H9 (cell line): ENCODE results near the gene XPNPEP3. TPM values are rescaled to one million over a fixed set of nuclear protein-coding genes. Genes with fewer than 3 reads are reported as not detected.

Experiments used
- DNase-seq: peaks from one replicate; pipeline ENCODE4 v3.0.0-alpha.2; 2017
- H2AFZ ChIP-seq: one replicate; pipeline ENCODE4 v1.6.1; 2013; ENCODE audit warnings: mild to moderate bottlenecking, low read length, control low read depth, moderate library complexity
- H2AK5ac ChIP-seq: 2 replicates; pipeline ENCODE4 v1.6.1; 2013; ENCODE audit warnings: low read length, control low read depth, mixed read lengths; ENCODE audit not compliant: insufficient read length
- H2BK120ac ChIP-seq: one replicate; pipeline ENCODE4 v1.6.1; 2013; ENCODE audit warnings: low read depth, mild to moderate bottlenecking, low read length, control low read depth, inconsistent platforms; ENCODE audit not compliant: poor library complexity, severe bottlenecking
- H2BK12ac ChIP-seq: 2 replicates; pipeline ENCODE4 v1.6.1; 2013; ENCODE audit warnings: low read length, control low read depth, mixed read lengths, low read depth; ENCODE audit not compliant: insufficient read length
- H2BK15ac ChIP-seq: 2 replicates; pipeline ENCODE4 v1.6.1; 2013; ENCODE audit warnings: low read depth, low read length, control low read depth
- H2BK20ac ChIP-seq: one replicate; pipeline ENCODE4 v1.6.1; 2013; ENCODE audit warnings: low read depth, mild to moderate bottlenecking, low read length, control low read depth, inconsistent platforms; ENCODE audit not compliant: poor library complexity, severe bottlenecking
- H2BK5ac ChIP-seq: 2 replicates; pipeline ENCODE4 v1.6.1; 2013; ENCODE audit warnings: low read length, control low read depth, mixed read lengths; ENCODE audit not compliant: insufficient read length
- H3K14ac ChIP-seq: 2 replicates; pipeline ENCODE4 v1.6.1; 2013; ENCODE audit warnings: low read length, control low read depth; ENCODE audit not compliant: insufficient read depth
- H3K18ac ChIP-seq: 2 replicates; pipeline ENCODE4 v1.6.1; 2013; ENCODE audit warnings: low read depth, mild to moderate bottlenecking, mixed read lengths, low read length, control low read depth; ENCODE audit not compliant: insufficient read length
- H3K23ac ChIP-seq: 2 replicates; pipeline ENCODE4 v1.6.1; 2013; ENCODE audit warnings: low read length, control low read depth, mixed read lengths, low read depth; ENCODE audit not compliant: insufficient read length
- H3K23me2 ChIP-seq: 2 replicates; pipeline ENCODE4 v1.6.1; 2013; ENCODE audit warnings: low read depth, mild to moderate bottlenecking, mixed read lengths, low read length, control low read depth; ENCODE audit not compliant: insufficient read length, poor library complexity, severe bottlenecking
- H3K27ac ChIP-seq: 2 replicates; pipeline ENCODE4 v1.5.1; 2013; ENCODE audit warnings: low read length, control low read depth, mixed read lengths, low read depth; ENCODE audit not compliant: insufficient read length
- H3K27me3 ChIP-seq: 2 replicates; pipeline ENCODE4 v1.6.1; 2013; ENCODE audit warnings: low read length, control low read depth, inconsistent platforms; ENCODE audit not compliant: insufficient read depth
- H3K4ac ChIP-seq: 2 replicates; pipeline ENCODE4 v1.6.1; 2013; ENCODE audit warnings: low read depth, mild to moderate bottlenecking, control low read depth, inconsistent platforms, low read length, moderate library complexity
- H3K4me1 ChIP-seq: 2 replicates; pipeline ENCODE4 v1.6.1; 2013; ENCODE audit warnings: low read length, control low read depth, inconsistent platforms; ENCODE audit not compliant: insufficient read depth
- H3K4me2 ChIP-seq: 2 replicates; pipeline ENCODE4 v1.6.1; 2013; ENCODE audit warnings: low read length, control low read depth, mixed read lengths; ENCODE audit not compliant: insufficient read length, insufficient read depth
- H3K56ac ChIP-seq: 2 replicates; pipeline ENCODE4 v1.6.1; 2013; ENCODE audit warnings: low read depth, mild to moderate bottlenecking, mixed read lengths, low read length, control low read depth; ENCODE audit not compliant: insufficient read length
- H3K79me1 ChIP-seq: 2 replicates; pipeline ENCODE4 v1.6.1; 2013; ENCODE audit warnings: low read depth, mild to moderate bottlenecking, moderate library complexity, low read length, control low read depth, inconsistent platforms; ENCODE audit not compliant: insufficient read depth, poor library complexity, severe bottlenecking
- H3K79me2 ChIP-seq: 2 replicates; pipeline ENCODE4 v1.6.1; 2013; ENCODE audit warnings: low read length, control low read depth, inconsistent platforms; ENCODE audit not compliant: insufficient read depth
- H3K9ac ChIP-seq: 2 replicates; pipeline ENCODE4 v1.6.1; 2013; ENCODE audit warnings: low read length, control low read depth, mixed read lengths; ENCODE audit not compliant: insufficient read length; ENCODE audit errors: extremely low read depth
- H3K9me3 ChIP-seq: one replicate; pipeline ENCODE4 v1.6.1; 2013; ENCODE audit warnings: low read depth, low read length, inconsistent platforms; ENCODE audit not compliant: control insufficient read depth
- H3T11ph ChIP-seq: one replicate; pipeline ENCODE4 v1.6.1; 2013; ENCODE audit warnings: mild to moderate bottlenecking, low read length, control low read depth, inconsistent platforms
- H4K20me1 ChIP-seq: one replicate; pipeline ENCODE4 v1.6.1; 2013; ENCODE audit not compliant: control insufficient read depth, insufficient read length, insufficient read depth
- H4K5ac ChIP-seq: 2 replicates; pipeline ENCODE4 v1.6.1; 2013; ENCODE audit warnings: low read depth, mild to moderate bottlenecking, mixed read lengths, low read length, control low read depth; ENCODE audit not compliant: insufficient read length
- H4K8ac ChIP-seq: replicated peaks from 2 replicates; pipeline ENCODE4 v1.6.1; 2013; ENCODE audit warnings: low read length, control low read depth, mixed read lengths, low read depth; ENCODE audit not compliant: insufficient read length
- H4K91ac ChIP-seq: 2 replicates; pipeline ENCODE4 v1.6.1; 2013; ENCODE audit warnings: low read depth, mild to moderate bottlenecking, moderate library complexity, mixed read lengths, low read length, control low read depth; ENCODE audit not compliant: insufficient read length
- H3K27ac Mint-ChIP-seq, 3 experiments: 2 replicates in 2 of 3; 3 replicates in 1 of 3; pipeline ENCODE4 v1.8.0; 2020 to 2021; ENCODE audit warnings: mixed read lengths in 3 of 3, mild to moderate bottlenecking in 1 of 3, moderate library complexity in 1 of 3
- H3K27me3 Mint-ChIP-seq: 2 replicates; pipeline ENCODE4 v1.8.0; 2021; ENCODE audit warnings: low read depth, mild to moderate bottlenecking, moderate library complexity, mixed read lengths
- H3K36me3 Mint-ChIP-seq, 3 experiments: 2 replicates in 2 of 3; 3 replicates in 1 of 3; pipeline ENCODE4 v1.8.0; 2020 to 2021; ENCODE audit warnings: low read depth in 3 of 3, mixed read lengths in 3 of 3; ENCODE audit not compliant: insufficient read depth in 1 of 3
- H3K4me1 Mint-ChIP-seq, 2 experiments: 2 replicates each; pipeline ENCODE4 v1.8.0; 2020; ENCODE audit warnings: mixed read lengths in 2 of 2
- H3K4me3 Mint-ChIP-seq, 2 experiments: 2 replicates in 1 of 2; 3 replicates in 1 of 2; pipeline ENCODE4 v1.8.0; 2020 to 2021; ENCODE audit warnings: mild to moderate bottlenecking in 2 of 2, mixed read lengths in 2 of 2, moderate library complexity in 1 of 2
- H3K9me3 Mint-ChIP-seq, 2 experiments: 2 replicates in 1 of 2; 3 replicates in 1 of 2; pipeline ENCODE4 v1.8.0; 2020; ENCODE audit warnings: mild to moderate bottlenecking in 2 of 2, mixed read lengths in 2 of 2, moderate library complexity in 1 of 2
- WGBS: extraction: QIAGEN DNeasy Blood & Tissue Kit; methylation state at CpG from one replicate; pipeline ENCODE4 v1.1.7; 2013; ENCODE audit warnings: missing lambda C conversion rate, low lambda C conversion rate, mixed read lengths; ENCODE audit not compliant: insufficient read length; ENCODE audit errors: extremely low coverage; 5-methylcytosine and 5-hydroxymethylcytosine counted together
- total RNA-seq: library from RNA; stranded (reverse); gene quantifications from 2 replicates; pipeline ENCODE4 v1.2.1, GENCODE V29; 2021
- TF ChIP-seq, protein P1 (sequence below): fragments of 200-600 bp; sonication (generic); conservative IDR thresholded peaks from 3 replicates; pipeline ENCODE4 v1.8.0; 2021; ENCODE audit warnings: antibody characterized with exemption, mild to moderate bottlenecking

XPNPEP3 gene
- total RNA-seq, 1 experiment from 2014 or later, result 18.3 TPM

DNA sequence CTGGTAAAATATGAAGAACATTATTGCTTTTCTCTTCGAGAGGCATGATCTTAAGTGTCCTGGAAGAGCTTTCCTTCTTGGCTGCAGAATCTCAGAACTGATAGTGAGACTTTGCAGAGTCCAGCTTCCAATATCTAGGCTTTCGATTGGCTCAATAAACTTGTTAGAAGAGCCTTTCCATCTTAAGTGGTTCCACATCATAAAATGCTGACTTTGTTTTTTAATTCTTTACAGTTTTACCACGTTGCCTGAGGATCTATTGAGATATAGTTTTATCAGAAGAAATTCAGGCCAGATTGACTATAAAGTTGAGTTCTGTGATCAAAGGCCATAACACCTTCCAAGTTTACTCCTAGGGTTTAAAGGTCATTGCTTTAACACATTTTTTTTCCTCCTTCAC, 20.5 kb downstream of the XPNPEP3 start:
- no peak overlapping the region for H2BK20ac ChIP-seq
- H3K27ac Mint-ChIP-seq, result no peak overlapping the region; a peak in 1 of 7 replicates

More for the DNA sequence above, 20.5 kb downstream of the XPNPEP3 start:
- DNase-seq, result no peak
- WGBS, result no CpG with 5 or more reads among the region's 3 CpGs
- no peak overlapping the region for H3K18ac ChIP-seq
- H3K23me2 ChIP-seq, result no peaks in the 10 kb centered on the region
- no peak overlapping the region for H3K4ac ChIP-seq
- H3K56ac ChIP-seq, result no peak overlapping the region
- Mint-ChIP-seq H3K4me1 (no peaks in the 10 kb centered on the region), H3K4me3 (no peak overlapping the region), H3K36me3 (peaks cover 3 to 7% (median 7%) of the 10 kb centered on the region in 3 experiments; a peak in 5 of 7 replicates), H3K27me3 (no peaks in the 10 kb centered on the region), H3K9me3 (no peaks in the 10 kb centered on the region)
- no peak overlapping the region for H3K14ac ChIP-seq
- H3T11ph ChIP-seq, result no peak overlapping the region
- no peaks in the 10 kb centered on the region for H3K9me3 ChIP-seq
- H3K23ac ChIP-seq, result no peak overlapping the region
- no peak overlapping the region for H4K8ac ChIP-seq
- H3K27me3 ChIP-seq, result no peaks in the 10 kb centered on the region
- no peaks in the 10 kb centered on the region for H4K20me1 ChIP-seq
- H4K91ac ChIP-seq, result no peak overlapping the region
- no peak overlapping the region for H3K9ac ChIP-seq
- no peak overlapping the region for H2AK5ac ChIP-seq
- H3K79me2 ChIP-seq, result no peaks in the 10 kb centered on the region
- no peak overlapping the region for H2BK15ac ChIP-seq
- no peak overlapping the region for H2AFZ ChIP-seq
- TF ChIP-seq, protein P1, sequence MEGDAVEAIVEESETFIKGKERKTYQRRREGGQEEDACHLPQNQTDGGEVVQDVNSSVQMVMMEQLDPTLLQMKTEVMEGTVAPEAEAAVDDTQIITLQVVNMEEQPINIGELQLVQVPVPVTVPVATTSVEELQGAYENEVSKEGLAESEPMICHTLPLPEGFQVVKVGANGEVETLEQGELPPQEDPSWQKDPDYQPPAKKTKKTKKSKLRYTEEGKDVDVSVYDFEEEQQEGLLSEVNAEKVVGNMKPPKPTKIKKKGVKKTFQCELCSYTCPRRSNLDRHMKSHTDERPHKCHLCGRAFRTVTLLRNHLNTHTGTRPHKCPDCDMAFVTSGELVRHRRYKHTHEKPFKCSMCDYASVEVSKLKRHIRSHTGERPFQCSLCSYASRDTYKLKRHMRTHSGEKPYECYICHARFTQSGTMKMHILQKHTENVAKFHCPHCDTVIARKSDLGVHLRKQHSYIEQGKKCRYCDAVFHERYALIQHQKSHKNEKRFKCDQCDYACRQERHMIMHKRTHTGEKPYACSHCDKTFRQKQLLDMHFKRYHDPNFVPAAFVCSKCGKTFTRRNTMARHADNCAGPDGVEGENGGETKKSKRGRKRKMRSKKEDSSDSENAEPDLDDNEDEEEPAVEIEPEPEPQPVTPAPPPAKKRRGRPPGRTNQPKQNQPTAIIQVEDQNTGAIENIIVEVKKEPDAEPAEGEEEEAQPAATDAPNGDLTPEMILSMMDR, result no peak
- no peaks in the 10 kb centered on the region for H3K79me1 ChIP-seq
- H3K4me2 ChIP-seq, result no peak overlapping the region
- no peak overlapping the region for H2BK12ac ChIP-seq
- no peak overlapping the region for H2BK5ac ChIP-seq
- no peak overlapping the region for H3K27ac ChIP-seq
- H2BK120ac ChIP-seq, result no peak overlapping the region
- no peaks in the 10 kb centered on the region for H3K4me1 ChIP-seq
- H4K5ac ChIP-seq, result no peak overlapping the region
